ENCODE results near the gene ACSL5.
"Not testable (repeated sequence)": the region's sequence is repeated elsewhere in the genome, so short reads cannot be mapped to it uniquely, and the experiment has no call there.

ACSL5 gene

GRCh38 chr10:112351146-112351545 lies 22.8 kb upstream of the ACSL5 start:
- DNase-seq = no peak

GRCh38 chr10:112352044-112352443 lies 21.9 kb upstream of the ACSL5 start:
- DNase-seq = no peak

- DNase-seq = no peak
Observed at GRCh38 chr10:112353046-112353445, 20.9 kb upstream of the ACSL5 start.

- DNase-seq = no peak
Observed at GRCh38 chr10:112356686-112357085, 17.2 kb upstream of the ACSL5 start.

GRCh38 chr10:112359606-112360307 lies 14.2 kb upstream of the ACSL5 start:
- no peak for DNase-seq

- DNase-seq = no peak
Observed at GRCh38 chr10:112360308-112361270, 13.3 kb upstream of the ACSL5 start.

GRCh38 chr10:112361951-112362751 lies 11.8 kb upstream of the ACSL5 start:
- no peak for DNase-seq

GRCh38 chr10:112362833-112363232 lies 11.1 kb upstream of the ACSL5 start:
- DNase-seq = no peak

GRCh38 chr10:112363696-112364688 lies 9.9 kb upstream of the ACSL5 start:
- DNase-seq = no peak

- DNase-seq = no peak
Observed at GRCh38 chr10:112365014-112365432, 8.9 kb upstream of the ACSL5 start.

- DNase-seq = no peak
Observed at GRCh38 chr10:112365451-112365850, 8.5 kb upstream of the ACSL5 start.

GRCh38 chr10:112366992-112367391 lies 6.9 kb upstream of the ACSL5 start:
- DNase-seq = no peak

- no peak for DNase-seq
Observed at GRCh38 chr10:112367516-112367915, 6.4 kb upstream of the ACSL5 start.

GRCh38 chr10:112369495-112370423 lies 4.2 kb upstream of the ACSL5 start:
- no peak for DNase-seq

- DNase-seq = no peak
Observed at GRCh38 chr10:112370424-112370819, 3.5 kb upstream of the ACSL5 start.

- DNase-seq = not testable (repeated sequence)
Observed at GRCh38 chr10:112371326-112371725, 2.6 kb upstream of the ACSL5 start.

GRCh38 chr10:112372182-112372810 lies 1.6 kb upstream of the ACSL5 start:
- not testable (repeated sequence) for DNase-seq

- peak; percentile 27 for DNase-seq
Observed at GRCh38 chr10:112374724-112375541, 1.0 kb downstream of the ACSL5 start.

GRCh38 chr10:112375721-112376395 lies 1.9 kb downstream of the ACSL5 start:
- peak; percentile 49 for DNase-seq
